ENCODE data around the gene GPANK1. TPM values are rescaled to one million over a fixed set of nuclear protein-coding genes. Genes with fewer than 3 reads are reported as not detected.

The GPANK1 gene
- total RNA-seq, 1 experiment from 2014 or later = 32.0 TPM

- TF ChIP-seq EZH2 (IDR thresholded peaks at IDR 0.05; ENCODE audit: borderline replicate concordance, low read depth, low read length, poor library complexity, severe bottlenecking) = no peak
- TF ChIP-seq, protein P1, sequence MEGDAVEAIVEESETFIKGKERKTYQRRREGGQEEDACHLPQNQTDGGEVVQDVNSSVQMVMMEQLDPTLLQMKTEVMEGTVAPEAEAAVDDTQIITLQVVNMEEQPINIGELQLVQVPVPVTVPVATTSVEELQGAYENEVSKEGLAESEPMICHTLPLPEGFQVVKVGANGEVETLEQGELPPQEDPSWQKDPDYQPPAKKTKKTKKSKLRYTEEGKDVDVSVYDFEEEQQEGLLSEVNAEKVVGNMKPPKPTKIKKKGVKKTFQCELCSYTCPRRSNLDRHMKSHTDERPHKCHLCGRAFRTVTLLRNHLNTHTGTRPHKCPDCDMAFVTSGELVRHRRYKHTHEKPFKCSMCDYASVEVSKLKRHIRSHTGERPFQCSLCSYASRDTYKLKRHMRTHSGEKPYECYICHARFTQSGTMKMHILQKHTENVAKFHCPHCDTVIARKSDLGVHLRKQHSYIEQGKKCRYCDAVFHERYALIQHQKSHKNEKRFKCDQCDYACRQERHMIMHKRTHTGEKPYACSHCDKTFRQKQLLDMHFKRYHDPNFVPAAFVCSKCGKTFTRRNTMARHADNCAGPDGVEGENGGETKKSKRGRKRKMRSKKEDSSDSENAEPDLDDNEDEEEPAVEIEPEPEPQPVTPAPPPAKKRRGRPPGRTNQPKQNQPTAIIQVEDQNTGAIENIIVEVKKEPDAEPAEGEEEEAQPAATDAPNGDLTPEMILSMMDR (conservative IDR thresholded peaks at IDR 0.05; ENCODE audit: low read depth, low read length) = no peak
- Histone ChIP-seq H3K36me3 (ENCODE audit: insufficient read depth, low read length, poor library complexity, severe bottlenecking) (peaks cover 62% of the 10 kb centered on the region), H3K4me1 (ENCODE audit: insufficient read depth, low read length, poor library complexity, severe bottlenecking) (peaks cover 11% of the 10 kb centered on the region), H3K4me3 (ENCODE audit: low read depth, low read length, poor library complexity, severe bottlenecking) (peak overlapping the region; percentile 76), H3K27me3 (replicated peaks; ENCODE audit: insufficient read depth, low read depth, low read length, poor library complexity) (no peaks in the 10 kb centered on the region), H3K9me3 (ENCODE audit: low read depth, low read length, poor library complexity, severe bottlenecking) (no peaks in the 10 kb centered on the region), H3K27ac (ENCODE audit: low read depth, low read length, poor library complexity, severe bottlenecking) (peak overlapping the region; percentile 99)
- DNase-seq (ENCODE audit: low spot score) = no peak
- POLR2A ChIA-PET (ENCODE audit: low non-redundant PET) = interaction anchor here (0.5 to 0.6 kb wide), 2 partner anchors 13 to 214 kb away, joined by 3 read pairs; no protein-coding TSS in a partner anchor
- no TSS peak for BruUV-seq (replicated peaks)
- intact Hi-C loops (cut with micrococcal nuclease; ENCODE audit: unreplicated experiment) = loop anchor here (5.0 kb wide), 1 partner anchor 40 kb away; the partner anchor contains the start of genes C6orf47 and GPANK1
- CTCF ChIA-PET = no interaction called here
Measured at GRCh38 chr6:31622684-31623091, 42.1 kb downstream of the GPANK1 start.

GRCh38 chr6:31621991-31622390, 42.8 kb downstream of the GPANK1 start:
- ChIA-PET CTCF (no interaction called here), POLR2A (ENCODE audit: low non-redundant PET) (no interaction called here)
- peaks cover 11% of the 10 kb centered on the region for H3K4me1 ChIP-seq (ENCODE audit: insufficient read depth, low read length, poor library complexity, severe bottlenecking)
- H3K27ac ChIP-seq (ENCODE audit: low read depth, low read length, poor library complexity, severe bottlenecking) = peak overlapping the region; percentile 99
- no peaks in the 10 kb centered on the region for H3K9me3 ChIP-seq (ENCODE audit: low read depth, low read length, poor library complexity, severe bottlenecking)
- TF ChIP-seq, protein P1 (conservative IDR thresholded peaks at IDR 0.05; ENCODE audit: low read depth, low read length) = no peak
- TF ChIP-seq EZH2 (IDR thresholded peaks at IDR 0.05; ENCODE audit: borderline replicate concordance, low read depth, low read length, poor library complexity, severe bottlenecking) = no peak
- intact Hi-C loops (cut with micrococcal nuclease; ENCODE audit: unreplicated experiment) = loop anchor here (5.0 kb wide), 1 partner anchor 40 kb away; the partner anchor contains the start of genes C6orf47 and GPANK1
- H3K4me3 ChIP-seq (ENCODE audit: low read depth, low read length, poor library complexity, severe bottlenecking) = peak overlapping the region; percentile 76
- peaks cover 55% of the 10 kb centered on the region for H3K36me3 ChIP-seq (ENCODE audit: insufficient read depth, low read length, poor library complexity, severe bottlenecking)
- DNase-seq (ENCODE audit: low spot score) = no peak
- no peaks in the 10 kb centered on the region for H3K27me3 ChIP-seq (replicated peaks; ENCODE audit: insufficient read depth, low read depth, low read length, poor library complexity)
- no TSS peak for BruUV-seq (replicated peaks)

GRCh38 chr6:31621320-31621939, 43.4 kb downstream of the GPANK1 start:
- POLR2A ChIA-PET (ENCODE audit: low non-redundant PET) = no interaction called here
- DNase-seq (ENCODE audit: low spot score) = no peak
- Histone ChIP-seq H3K4me1 (ENCODE audit: insufficient read depth, low read length, poor library complexity, severe bottlenecking) (peaks cover 11% of the 10 kb centered on the region), H3K36me3 (ENCODE audit: insufficient read depth, low read length, poor library complexity, severe bottlenecking) (peaks cover 50% of the 10 kb centered on the region), H3K9me3 (ENCODE audit: low read depth, low read length, poor library complexity, severe bottlenecking) (no peaks in the 10 kb centered on the region), H3K4me3 (ENCODE audit: low read depth, low read length, poor library complexity, severe bottlenecking) (peak overlapping the region; percentile 76), H3K27ac (ENCODE audit: low read depth, low read length, poor library complexity, severe bottlenecking) (peak overlapping the region; percentile 99), H3K27me3 (replicated peaks; ENCODE audit: insufficient read depth, low read depth, low read length, poor library complexity) (no peaks in the 10 kb centered on the region)
- CTCF ChIA-PET = no interaction called here
- no peak for TF ChIP-seq EZH2 (IDR thresholded peaks at IDR 0.05; ENCODE audit: borderline replicate concordance, low read depth, low read length, poor library complexity, severe bottlenecking)
- TF ChIP-seq, protein P1 (conservative IDR thresholded peaks at IDR 0.05; ENCODE audit: low read depth, low read length) = no peak
- TSS peak; percentile 68 for BruUV-seq (replicated peaks)
- intact Hi-C loops (cut with micrococcal nuclease; ENCODE audit: unreplicated experiment) = loop anchor here (5.0 kb wide), 1 partner anchor 41 kb away; the partner anchor contains the start of genes C6orf47 and GPANK1

Data from A673 (cell line).